ENCODE results near the gene SCAMP1. TPM values are rescaled to one million over a fixed set of nuclear protein-coding genes. Genes with fewer than 3 reads are reported as not detected.

Gene SCAMP1
- total RNA-seq, 2 donors from 2014 or later = 11.9 to 21.1 TPM

DNA sequence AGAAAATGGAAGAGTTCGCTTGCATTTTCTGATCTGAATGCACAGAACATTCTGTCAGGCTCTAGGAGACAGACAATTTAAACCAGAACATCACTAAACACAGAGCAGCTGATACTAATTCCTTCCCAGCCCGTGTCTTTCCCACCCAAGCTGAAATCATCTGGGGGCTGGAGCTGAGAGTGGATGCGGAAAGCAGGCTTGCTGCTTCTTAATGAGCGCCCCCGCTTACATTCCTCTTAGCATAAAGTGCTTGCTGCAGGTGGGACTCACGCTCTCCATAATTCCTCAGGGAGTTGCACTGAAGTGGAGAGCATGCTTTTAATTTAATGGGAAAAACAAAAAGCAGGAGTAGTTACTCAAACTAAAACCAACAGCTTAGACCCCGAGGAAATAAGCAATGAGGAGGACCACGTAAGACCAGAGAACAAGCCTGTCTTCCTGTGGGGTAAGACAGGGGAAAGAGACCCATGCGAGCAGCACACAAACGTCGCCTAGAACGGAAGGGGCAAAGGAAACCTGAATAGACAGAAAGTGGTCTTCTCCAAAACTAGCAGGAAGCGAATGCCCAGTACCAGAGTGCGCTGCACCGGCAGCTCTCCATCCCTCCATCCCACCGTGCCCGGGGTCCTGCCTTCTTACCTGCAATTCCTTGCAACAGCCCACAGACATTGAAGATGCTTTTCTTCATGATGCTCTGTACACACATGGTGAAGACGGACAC is 148.9 kb downstream of the SCAMP1 start:
- H3K36me3 Mint-ChIP-seq = no peaks in the 10 kb centered on the region
- no peak overlapping the region for H3K27ac Mint-ChIP-seq
- peaks cover 13 to 17% of the 10 kb centered on the region in 2 donors for H3K4me1 Mint-ChIP-seq (ENCODE audit: low read depth in 2 of 2)
- no peaks in the 10 kb centered on the region for H3K9me3 Mint-ChIP-seq
- H3K4me3 Mint-ChIP-seq = peak overlapping the region; percentile 82
- DNase-seq (ENCODE audit: low spot score) (no peak), ATAC-seq (peak in 1 of 2 donors; percentile 29)
- H3K27me3 Mint-ChIP-seq = peaks cover 32 to 38% of the 10 kb centered on the region in 2 donors

DNA sequence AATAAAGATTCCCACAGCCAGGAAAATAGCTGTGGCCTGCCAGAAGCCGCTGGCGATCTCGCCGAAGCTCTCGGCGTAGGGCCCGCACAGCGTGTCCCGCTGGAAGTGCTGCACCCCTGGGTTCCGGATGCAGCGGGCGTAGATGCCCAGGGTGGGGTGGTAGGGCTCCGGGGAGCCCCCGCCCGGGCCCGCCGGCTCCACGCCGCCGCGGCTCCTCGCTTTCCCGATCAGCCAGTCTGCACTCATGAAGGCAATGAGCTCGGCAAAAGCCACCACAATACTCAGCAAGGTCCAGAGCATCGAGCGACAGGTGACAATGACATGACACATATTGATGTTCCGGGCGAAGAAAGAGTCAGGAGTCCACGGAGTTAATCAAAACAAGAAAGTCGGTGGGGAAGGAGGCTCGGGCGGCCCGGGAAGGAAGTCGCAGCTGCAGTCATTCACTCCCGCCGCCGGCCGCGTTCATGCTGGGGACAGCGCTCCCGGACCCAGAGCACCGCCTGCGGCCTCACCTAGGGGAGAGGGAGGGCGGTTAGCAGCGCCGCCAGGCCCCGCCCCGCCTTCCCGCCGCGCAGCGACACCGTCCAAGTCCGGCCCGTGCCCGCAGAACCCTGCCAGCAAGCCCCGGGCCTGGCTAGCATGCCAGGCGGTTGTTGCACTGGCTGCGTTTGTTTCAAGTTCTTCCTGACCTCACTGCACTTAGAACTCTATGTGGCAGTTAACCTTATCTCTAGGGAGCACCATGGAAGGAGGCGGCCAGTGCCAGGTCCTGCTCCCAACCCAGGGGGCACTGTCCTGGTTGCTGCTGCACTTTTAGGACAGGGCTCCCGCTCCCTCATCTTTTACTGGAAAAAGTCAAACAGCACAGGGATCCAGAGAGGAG is 149.7 kb downstream of the SCAMP1 start:
- Mint-ChIP-seq H3K4me1 (ENCODE audit: low read depth in 2 of 2) (peaks cover 13 to 17% of the 10 kb centered on the region in 2 donors), H3K9me3 (no peaks in the 10 kb centered on the region), H3K27me3 (peaks cover 36 to 47% of the 10 kb centered on the region in 2 donors), H3K36me3 (no peaks in the 10 kb centered on the region), H3K27ac (no peak overlapping the region), H3K4me3 (peak overlapping the region; percentile 82)
- peak; percentile 85 to 88 for ATAC-seq
- DNase-seq (ENCODE audit: low spot score) = peak; percentile 70

DNA sequence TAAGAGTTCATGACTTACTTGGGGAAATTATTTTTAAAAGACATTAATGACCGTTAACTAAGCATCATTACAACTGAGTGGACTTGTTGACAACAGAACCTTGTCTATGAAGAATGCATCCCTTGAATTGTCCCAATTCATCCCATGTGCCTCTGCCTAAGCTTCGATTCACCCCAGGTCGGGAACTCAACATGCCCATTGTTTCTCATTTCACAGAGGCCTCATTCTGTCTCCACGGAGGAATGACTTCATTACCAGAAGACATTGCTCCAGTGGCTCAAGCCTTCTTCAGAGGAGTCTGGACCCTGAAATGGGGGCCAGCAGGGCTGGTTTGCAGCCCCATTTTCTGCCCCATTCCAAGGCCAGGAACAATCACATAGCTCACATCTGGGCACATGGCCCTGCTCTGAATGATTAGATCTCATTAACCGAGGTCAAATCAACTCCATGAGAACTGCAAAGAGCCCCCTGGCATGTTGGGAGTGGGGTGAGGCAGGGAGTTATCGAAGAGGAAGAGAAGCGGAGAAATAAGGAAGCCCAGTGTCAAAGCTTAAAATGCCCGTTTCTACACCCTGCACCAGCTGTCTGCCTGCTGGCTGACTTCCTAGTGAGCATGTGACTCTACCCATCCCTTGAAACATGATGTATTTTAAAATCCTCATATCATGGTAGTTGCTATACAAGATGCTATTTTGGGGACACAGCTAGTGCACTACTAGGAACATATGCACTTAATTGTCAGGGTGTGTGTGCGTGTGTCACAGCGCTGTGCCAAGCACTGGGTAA is 150.9 kb downstream of the SCAMP1 start:
- peaks cover 13 to 17% of the 10 kb centered on the region in 2 donors for H3K4me1 Mint-ChIP-seq (ENCODE audit: low read depth in 2 of 2)
- H3K4me3 Mint-ChIP-seq = peak overlapping the region; percentile 82
- no peaks in the 10 kb centered on the region for H3K9me3 Mint-ChIP-seq
- peaks cover 39 to 52% of the 10 kb centered on the region in 2 donors for H3K27me3 Mint-ChIP-seq
- ATAC-seq (no peak), DNase-seq (ENCODE audit: low spot score) (no peak)
- H3K36me3 Mint-ChIP-seq = no peaks in the 10 kb centered on the region
- no peak overlapping the region for H3K27ac Mint-ChIP-seq

DNA sequence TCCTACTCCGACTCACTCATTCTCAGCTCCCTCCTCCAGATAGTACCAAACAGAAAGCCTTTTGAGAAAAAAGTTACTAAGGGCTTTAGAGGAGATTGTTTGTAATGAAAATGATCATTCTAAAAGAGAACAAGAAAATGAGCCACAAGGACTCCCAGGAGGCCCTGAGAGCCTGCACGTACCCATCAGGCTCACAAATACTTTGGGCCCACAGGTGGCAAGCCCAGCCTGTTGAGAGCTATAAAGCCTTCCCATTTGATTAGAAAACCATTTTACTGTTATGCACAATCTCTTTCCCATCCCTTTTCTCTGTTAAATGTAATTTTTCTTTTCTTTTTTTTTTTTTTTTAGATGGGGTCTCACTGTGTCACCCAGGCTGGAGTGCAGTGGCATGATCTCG is 152.0 kb downstream of the SCAMP1 start:
- Mint-ChIP-seq H3K36me3 (no peaks in the 10 kb centered on the region), H3K27ac (no peak overlapping the region), H3K4me1 (ENCODE audit: low read depth in 2 of 2) (peaks cover 13 to 17% of the 10 kb centered on the region in 2 donors), H3K27me3 (peaks cover 44 to 59% of the 10 kb centered on the region in 2 donors), H3K9me3 (no peaks in the 10 kb centered on the region), H3K4me3 (no peak overlapping the region)
- DNase-seq (ENCODE audit: low spot score) (no peak), ATAC-seq (no peak)

DNA sequence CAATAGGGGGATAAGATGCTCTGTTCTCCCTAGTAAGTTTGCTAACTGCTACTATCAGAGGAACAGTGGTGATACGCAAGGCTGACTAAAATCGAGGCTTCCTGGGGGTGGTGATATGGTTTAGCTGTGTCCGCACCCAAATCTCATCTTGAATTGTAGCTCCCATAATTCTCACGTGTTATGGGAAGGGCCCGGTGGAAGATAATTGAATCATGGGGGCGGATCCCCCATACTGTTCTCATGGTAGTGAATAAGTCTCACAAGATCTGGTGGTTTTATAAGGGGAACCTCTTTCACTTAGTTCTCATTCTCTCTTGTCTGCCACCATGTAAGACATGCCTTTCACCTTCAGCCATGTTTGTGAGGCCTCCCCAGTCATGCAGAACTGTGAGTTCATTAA is 153.0 kb downstream of the SCAMP1 start:
- peaks cover 13 to 17% of the 10 kb centered on the region in 2 donors for H3K4me1 Mint-ChIP-seq (ENCODE audit: low read depth in 2 of 2)
- no peak overlapping the region for H3K27ac Mint-ChIP-seq
- H3K27me3 Mint-ChIP-seq = peaks cover 37 to 54% of the 10 kb centered on the region in 2 donors
- H3K4me3 Mint-ChIP-seq = no peak overlapping the region
- H3K9me3 Mint-ChIP-seq = no peaks in the 10 kb centered on the region
- DNase-seq (ENCODE audit: low spot score) (no peak), ATAC-seq (no peak)
- H3K36me3 Mint-ChIP-seq = no peaks in the 10 kb centered on the region

DNA sequence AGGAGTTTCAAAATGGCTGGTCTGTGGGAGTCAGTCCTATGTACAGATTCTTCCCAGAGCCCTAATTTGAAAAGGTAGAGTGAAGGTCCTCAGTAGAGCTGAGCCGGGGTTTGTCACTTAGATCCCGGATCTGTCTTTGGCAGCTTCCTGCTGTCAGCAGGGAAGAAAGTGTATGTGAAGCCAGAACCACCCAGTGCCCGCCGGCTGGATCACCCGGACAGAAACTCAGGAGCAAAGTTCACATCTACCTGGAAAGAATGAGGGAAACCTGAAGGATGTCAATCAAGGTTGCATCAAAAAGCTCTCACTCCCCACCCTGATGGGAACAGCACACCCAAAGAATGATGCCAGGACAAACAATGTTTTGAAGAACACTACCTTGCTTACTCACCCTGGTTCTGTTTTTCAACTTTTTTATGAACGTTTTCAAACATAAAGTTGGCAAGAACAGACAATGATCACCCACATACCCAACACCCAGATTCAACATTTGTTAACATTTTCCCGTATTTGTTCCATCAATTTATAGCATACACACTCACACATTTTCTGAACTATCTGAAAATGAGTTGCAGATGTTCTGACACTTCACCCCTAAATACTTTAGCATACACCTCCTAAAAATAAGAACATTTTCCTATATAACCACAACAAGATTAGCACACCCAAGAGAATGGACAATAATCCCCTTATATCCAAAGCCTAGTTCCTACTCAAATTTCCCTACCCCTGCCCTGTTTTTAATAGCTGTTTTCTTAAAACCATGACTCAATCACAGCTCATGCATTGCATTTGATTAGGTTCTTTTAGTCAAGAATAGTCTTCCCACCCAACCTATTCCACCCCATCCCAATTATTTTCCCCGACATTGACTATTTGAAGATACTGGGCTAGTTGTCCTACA is 154.3 kb downstream of the SCAMP1 start:
- Mint-ChIP-seq H3K9me3 (no peaks in the 10 kb centered on the region), H3K4me3 (no peak overlapping the region), H3K27me3 (peaks cover 29 to 47% of the 10 kb centered on the region in 2 donors), H3K27ac (no peak overlapping the region), H3K36me3 (no peaks in the 10 kb centered on the region), H3K4me1 (ENCODE audit: low read depth in 2 of 2) (peaks cover 6 to 9% of the 10 kb centered on the region in 2 donors)
- DNase-seq (ENCODE audit: low spot score) = no peak
- ATAC-seq = no peak

DNA sequence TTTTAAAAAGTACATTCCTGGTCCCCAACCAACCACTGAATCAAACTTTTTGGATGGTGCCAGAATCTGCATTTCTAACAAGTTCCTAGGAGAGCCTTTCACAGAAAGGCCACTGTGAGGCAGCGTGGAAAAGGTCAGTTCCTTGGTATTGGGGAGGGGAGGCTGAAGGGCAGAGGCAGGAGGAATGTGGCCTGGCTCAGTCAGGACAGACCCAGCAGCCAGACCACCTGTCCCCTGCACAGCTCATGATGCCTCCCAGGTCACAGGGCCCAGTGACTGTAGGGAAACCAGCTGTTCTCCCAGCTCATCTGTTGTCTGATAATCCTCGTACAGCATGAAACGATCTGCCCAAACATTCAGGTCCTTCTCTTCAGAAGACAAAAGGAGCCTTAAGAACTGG is 155.3 kb downstream of the SCAMP1 start:
- peaks cover 0 to 2% of the 10 kb centered on the region in 2 donors for H3K4me1 Mint-ChIP-seq (ENCODE audit: low read depth in 2 of 2)
- H3K27me3 Mint-ChIP-seq = peaks cover 34 to 55% of the 10 kb centered on the region in 2 donors
- no peaks in the 10 kb centered on the region for H3K36me3 Mint-ChIP-seq
- no peaks in the 10 kb centered on the region for H3K9me3 Mint-ChIP-seq
- ATAC-seq (no peak), DNase-seq (ENCODE audit: low spot score) (no peak)
- H3K4me3 Mint-ChIP-seq = no peak overlapping the region
- no peak overlapping the region for H3K27ac Mint-ChIP-seq

DNA sequence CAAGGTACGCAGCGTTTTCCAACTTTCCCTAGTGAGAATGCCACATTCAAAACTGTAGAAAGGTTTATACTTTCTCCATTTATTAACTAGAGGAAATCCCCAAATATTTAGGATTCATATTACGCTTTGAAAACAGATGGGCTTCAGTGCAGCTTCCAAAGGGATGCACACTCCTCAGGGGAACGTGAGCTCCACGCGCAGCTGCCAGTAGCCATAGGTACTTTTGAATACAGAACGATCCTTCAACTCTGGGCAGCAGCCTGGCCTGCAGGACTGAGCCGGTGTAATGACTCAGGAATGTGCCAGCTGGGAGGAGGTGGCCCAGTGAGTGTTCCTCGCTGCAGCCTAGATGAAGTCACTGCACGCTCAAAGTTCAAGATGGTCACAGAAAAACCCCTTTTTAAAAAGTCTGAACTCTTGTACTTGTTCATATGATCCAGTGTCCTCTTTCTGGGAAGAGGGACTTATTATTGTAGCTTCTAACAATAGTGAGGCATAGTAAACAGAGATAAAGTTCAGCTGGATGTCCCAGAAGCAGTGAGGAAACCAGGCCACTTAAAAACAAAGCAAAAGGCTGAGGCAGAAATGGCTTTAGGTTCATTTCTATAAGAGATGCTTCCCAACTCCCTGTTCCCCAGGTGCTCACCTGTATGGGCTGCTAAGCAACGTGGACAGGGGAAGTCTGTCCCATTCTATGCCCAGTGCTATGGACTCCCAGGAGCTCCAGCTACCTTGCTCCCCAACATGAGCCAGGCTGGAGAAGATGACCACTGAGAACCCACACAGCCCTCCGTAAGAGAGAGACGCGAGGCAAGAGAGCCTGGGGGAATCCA is 158.2 kb downstream of the SCAMP1 start:
- peaks cover 33 to 61% of the 10 kb centered on the region in 2 donors for H3K27me3 Mint-ChIP-seq
- no peak overlapping the region for H3K27ac Mint-ChIP-seq
- H3K9me3 Mint-ChIP-seq = no peaks in the 10 kb centered on the region
- no peak overlapping the region for H3K4me3 Mint-ChIP-seq
- no peaks in the 10 kb centered on the region for H3K4me1 Mint-ChIP-seq (ENCODE audit: low read depth in 2 of 2)
- DNase-seq (ENCODE audit: low spot score) (no peak), ATAC-seq (peak in 1 of 2 donors; percentile 8)
- H3K36me3 Mint-ChIP-seq = no peaks in the 10 kb centered on the region

DNA sequence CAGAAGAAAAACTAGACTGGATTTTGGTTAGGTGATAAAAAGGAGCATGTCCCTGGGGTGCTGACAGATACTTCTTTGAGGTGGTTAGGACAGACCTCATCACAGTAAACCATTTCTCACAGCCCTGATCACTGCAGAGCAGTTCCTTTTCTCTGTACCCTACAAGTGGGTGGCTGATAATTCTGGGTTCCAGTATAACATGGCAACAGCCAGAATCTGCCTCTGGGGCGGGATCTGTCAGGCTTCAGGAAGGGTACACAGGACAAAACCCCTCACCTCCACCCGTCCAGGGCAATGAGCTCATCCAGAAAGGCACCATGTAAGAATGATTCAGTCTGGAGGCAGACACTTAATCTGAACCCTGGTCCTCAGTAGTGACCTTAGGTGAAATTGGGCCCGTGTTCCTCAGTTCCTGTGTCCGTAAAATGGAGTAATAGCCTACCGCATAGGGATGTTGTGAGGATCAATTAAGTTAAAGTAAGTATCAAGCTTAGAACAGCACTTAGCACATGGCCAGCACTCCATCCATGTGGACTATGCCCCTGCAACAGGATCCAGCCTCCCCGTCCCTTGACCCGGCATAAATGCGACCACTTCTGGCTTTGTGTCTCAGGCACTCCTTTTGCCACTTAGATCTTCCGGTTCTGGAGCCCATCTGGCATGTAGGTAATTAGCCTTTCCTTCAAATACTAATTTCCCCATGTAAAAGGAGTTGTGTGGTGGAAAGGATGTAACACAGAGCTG is 159.0 kb downstream of the SCAMP1 start:
- H3K27ac Mint-ChIP-seq = no peak overlapping the region
- ATAC-seq = peak in 1 of 2 donors; percentile 26
- H3K4me1 Mint-ChIP-seq (ENCODE audit: low read depth in 2 of 2) = no peaks in the 10 kb centered on the region
- H3K9me3 Mint-ChIP-seq = no peaks in the 10 kb centered on the region
- no peaks in the 10 kb centered on the region for H3K36me3 Mint-ChIP-seq
- no peak overlapping the region for H3K4me3 Mint-ChIP-seq
- peaks cover 36 to 57% of the 10 kb centered on the region in 2 donors for H3K27me3 Mint-ChIP-seq
- DNase-seq (ENCODE audit: low spot score) = no peak

DNA sequence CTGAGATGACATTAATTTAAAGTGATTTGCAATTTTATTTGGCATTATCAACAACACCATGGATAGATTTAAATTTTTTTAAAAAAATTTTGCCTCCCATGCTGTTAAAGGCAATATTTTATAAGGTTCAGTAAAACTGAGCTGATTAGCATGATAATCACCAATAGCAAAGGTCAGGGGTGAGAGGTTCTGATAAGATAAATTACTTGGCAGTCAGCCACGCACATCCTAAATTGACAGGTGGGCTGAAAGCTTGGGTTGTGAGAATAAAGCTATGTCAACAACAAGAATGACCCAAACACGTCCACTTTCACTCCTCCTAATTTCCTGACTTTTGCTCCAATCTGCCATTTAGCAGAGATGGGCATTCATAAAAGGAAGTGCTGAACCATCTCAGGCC is 161.0 kb downstream of the SCAMP1 start:
- DNase-seq (ENCODE audit: low spot score) (no peak), ATAC-seq (no peak)
- Mint-ChIP-seq H3K4me3 (no peak overlapping the region), H3K27ac (no peak overlapping the region), H3K27me3 (peaks cover 36 to 61% of the 10 kb centered on the region in 2 donors), H3K4me1 (ENCODE audit: low read depth in 2 of 2) (peaks cover 0 to 4% of the 10 kb centered on the region in 2 donors), H3K36me3 (no peaks in the 10 kb centered on the region), H3K9me3 (no peaks in the 10 kb centered on the region)

DNA sequence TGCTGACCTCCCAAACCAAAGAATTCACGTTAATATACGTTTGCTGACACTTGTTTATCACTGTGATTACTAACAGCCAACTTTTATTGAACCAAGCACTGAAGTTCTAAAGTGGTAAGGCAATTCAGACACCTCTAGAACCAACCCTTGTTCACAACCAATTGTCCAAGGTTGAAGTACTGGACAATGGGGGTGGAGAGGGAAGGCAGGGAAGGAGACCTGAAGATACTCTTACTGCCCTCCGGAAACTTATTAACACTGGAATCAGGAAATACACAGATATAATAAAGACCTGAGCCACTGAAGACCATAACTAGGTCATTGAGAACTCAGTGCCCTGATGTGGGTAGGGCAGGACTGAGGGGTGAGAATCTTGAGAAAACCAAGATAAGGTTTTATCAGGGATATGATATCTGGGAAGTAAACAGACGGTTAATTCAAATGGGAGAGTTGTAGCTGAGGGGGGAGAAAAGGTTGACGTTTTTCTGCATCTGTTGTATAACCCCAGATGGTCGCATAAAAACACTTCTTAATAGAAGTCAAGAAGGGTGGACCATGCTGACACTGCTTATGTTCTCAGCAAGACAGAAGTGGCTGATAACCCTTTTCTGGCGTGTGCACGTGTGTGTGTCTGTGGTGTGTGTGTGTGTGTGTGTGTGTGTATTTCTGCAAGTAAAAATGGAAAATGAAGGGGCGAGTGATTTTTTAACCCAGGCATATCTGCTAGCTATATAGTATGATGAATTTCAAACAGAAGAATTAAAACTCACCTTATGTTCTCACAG is 162.3 kb downstream of the SCAMP1 start:
- no peak overlapping the region for H3K27ac Mint-ChIP-seq
- no peaks in the 10 kb centered on the region for H3K36me3 Mint-ChIP-seq
- DNase-seq (ENCODE audit: low spot score) = no peak
- H3K27me3 Mint-ChIP-seq = peaks cover 35 to 56% of the 10 kb centered on the region in 2 donors
- H3K9me3 Mint-ChIP-seq = no peaks in the 10 kb centered on the region
- H3K4me3 Mint-ChIP-seq = no peak overlapping the region
- ATAC-seq = no peak
- H3K4me1 Mint-ChIP-seq (ENCODE audit: low read depth in 2 of 2) = peaks cover 0 to 5% of the 10 kb centered on the region in 2 donors
